Natural killer cell (primary cell): ENCODE measurements around the gene ZFAND3. TPM values are rescaled to one million over a fixed set of nuclear protein-coding genes. Genes with fewer than 3 reads are reported as not detected.
A peak's percentile ranks its signal among the peaks of the same experiment; 100 is the strongest.

Source experiments
- ATAC-seq, 3 donors: fragments of 150-1000 bp in 2 of 3; fragments of 200-7000 bp in 1 of 3; cut with Tn5 transposase; 1 replicate in 1 of 3; 2 replicates in 2 of 3; pipeline ENCODE4 v1.10.0; 2021; ENCODE audit warnings: mild to moderate bottlenecking in 2 of 3, moderate library complexity in 2 of 3
- DNase-seq, 2 donors: peaks; one replicate each; pipeline versions ENCODE4 v3.0.0 to v3.0.0-alpha.2; 2013 to 2021; ENCODE audit warnings: mixed read lengths in 1 of 2
- H3K27ac ChIP-seq: one replicate; pipeline ENCODE4 v1.5.1; 2013; ENCODE audit warnings: mild to moderate bottlenecking, low read length
- H3K27me3 ChIP-seq: one replicate; pipeline ENCODE4 v1.6.1; 2013; ENCODE audit warnings: low read length; ENCODE audit not compliant: control insufficient read depth, insufficient read depth
- H3K36me3 ChIP-seq: one replicate; pipeline ENCODE4 v1.6.1; 2013; ENCODE audit warnings: low read length; ENCODE audit not compliant: control insufficient read depth, insufficient read depth
- H3K4me1 ChIP-seq: one replicate; pipeline ENCODE4 v1.6.1; 2013; ENCODE audit warnings: low read length; ENCODE audit not compliant: control insufficient read depth, insufficient read depth
- H3K4me3 ChIP-seq: one replicate; pipeline ENCODE4 v1.5.1; 2013; ENCODE audit warnings: low read length
- H3K9me3 ChIP-seq: one replicate; pipeline ENCODE4 v1.6.1; 2013; ENCODE audit warnings: low read length; ENCODE audit not compliant: control insufficient read depth, insufficient read depth
- H3K27ac Mint-ChIP-seq, 2 donors: one replicate each; pipeline ENCODE4 v1.8.0; 2022; ENCODE audit warnings: mild to moderate bottlenecking in 2 of 2, mixed read lengths in 2 of 2, moderate library complexity in 1 of 2
- H3K27me3 Mint-ChIP-seq, 2 donors: one replicate each; pipeline ENCODE4 v1.8.0; 2022; ENCODE audit warnings: low read depth in 2 of 2, mixed read lengths in 2 of 2
- H3K36me3 Mint-ChIP-seq: one replicate; pipeline ENCODE4 v1.8.0; 2022; ENCODE audit warnings: mixed read lengths
- H3K4me1 Mint-ChIP-seq, 2 donors: one replicate each; pipeline ENCODE4 v1.8.0; 2022; ENCODE audit warnings: mixed read lengths in 2 of 2
- H3K4me3 Mint-ChIP-seq: one replicate; pipeline ENCODE4 v1.8.0; 2022; ENCODE audit warnings: mild to moderate bottlenecking, moderate library complexity, mixed read lengths
- H3K9me3 Mint-ChIP-seq, 2 donors: one replicate each; pipeline ENCODE4 v1.8.0; 2022; ENCODE audit warnings: mixed read lengths in 2 of 2
- CTCF ChIP-seq: fragments of 200-600 bp; IDR thresholded peaks from one replicate; pipeline ENCODE4 v1.8.0; 2022; ENCODE audit warnings: antibody characterized with exemption
- WGBS: methylation state at CpG from one replicate; pipeline ENCODE4 v1.1.7; 2013; ENCODE audit warnings: missing lambda C conversion rate; ENCODE audit not compliant: insufficient coverage; 5-methylcytosine and 5-hydroxymethylcytosine counted together
- intact Hi-C: fragments of 100-400 bp; cut with micrococcal nuclease; formaldehyde crosslinking; loops from one replicate; pipeline ENCODE4 v1.14.2; 2022
- total RNA-seq, 4 donors: library from RNA; stranded (reverse); fragments of 120-200 nt in 1 of 4; gene quantifications; one replicate each; pipeline versions ENCODE4 v1.2.3 to v1.2.4, GENCODE V29; 2013 to 2022

Gene ZFAND3
- total RNA-seq, 3 donors from 2014 or later (not counting 1 experiment from before 2014, with no cell fraction given) = 87.7 to 97.4 (median 90.1) TPM

- no peak for TF ChIP-seq CTCF
- Histone ChIP-seq H3K4me1 (no peaks in the 10 kb centered on the region), H3K27ac (no peak overlapping the region), H3K4me3 (no peak overlapping the region), H3K9me3 (no peaks in the 10 kb centered on the region), H3K36me3 (no peaks in the 10 kb centered on the region), H3K27me3 (no peaks in the 10 kb centered on the region)
- Mint-ChIP-seq H3K9me3 (no peaks in the 10 kb centered on the region), H3K4me1 (peaks cover 59 to 68% of the 10 kb centered on the region in 2 donors), H3K27me3 (no peaks in the 10 kb centered on the region), H3K4me3 (no peak overlapping the region), H3K27ac (peak overlapping the region in 1 of 2 donors; percentile 5), H3K36me3 (no peaks in the 10 kb centered on the region)
- DNase-seq = no peak
- ATAC-seq = peak; percentile 29 to 57 (median 53)
- WGBS = 54% methylated on average over 5 of the region's 9 CpGs
- intact Hi-C loops = no loop called here
Observed at GRCh38 chr6:37903351-37904340, 84.1 kb downstream of the ZFAND3 start.

- TF ChIP-seq CTCF = no peak
Observed at GRCh38 chr6:37904590-37904989, 85.1 kb downstream of the ZFAND3 start.

GRCh38 chr6:37906121-37906520, 86.6 kb downstream of the ZFAND3 start:
- TF ChIP-seq CTCF = no peak
- H3K9me3 Mint-ChIP-seq = no peaks in the 10 kb centered on the region
- no peak overlapping the region for H3K27ac ChIP-seq
- no peaks in the 10 kb centered on the region for H3K9me3 ChIP-seq
- H3K4me1 Mint-ChIP-seq = peaks cover 69 to 70% of the 10 kb centered on the region in 2 donors
- DNase-seq (no peak), ATAC-seq (no peak)
- peaks cover 6% of the 10 kb centered on the region for H3K4me1 ChIP-seq
- H3K27ac Mint-ChIP-seq = peak overlapping the region in 1 of 2 donors; percentile 24
- H3K36me3 Mint-ChIP-seq = no peaks in the 10 kb centered on the region
- intact Hi-C loops = no loop called here
- no peaks in the 10 kb centered on the region for H3K27me3 Mint-ChIP-seq
- no peak overlapping the region for H3K4me3 Mint-ChIP-seq
- no peaks in the 10 kb centered on the region for H3K36me3 ChIP-seq
- no peak overlapping the region for H3K4me3 ChIP-seq
- WGBS = 100% methylated on average over 2 of the region's 4 CpGs
- H3K27me3 ChIP-seq = no peaks in the 10 kb centered on the region

More at GRCh38 chr6:37904590-37904989, 85.1 kb downstream of the ZFAND3 start:
- no peaks in the 10 kb centered on the region for H3K9me3 ChIP-seq
- no peak overlapping the region for H3K4me3 Mint-ChIP-seq
- H3K27ac Mint-ChIP-seq = peak overlapping the region in 1 of 2 donors; percentile 5
- H3K36me3 Mint-ChIP-seq = no peaks in the 10 kb centered on the region
- no peaks in the 10 kb centered on the region for H3K27me3 Mint-ChIP-seq
- 93% methylated on average over 3 of the region's 3 CpGs for WGBS
- H3K27me3 ChIP-seq = no peaks in the 10 kb centered on the region
- intact Hi-C loops = no loop called here
- peaks cover 62 to 67% of the 10 kb centered on the region in 2 donors for H3K4me1 Mint-ChIP-seq
- no peaks in the 10 kb centered on the region for H3K36me3 ChIP-seq
- no peak overlapping the region for H3K27ac ChIP-seq
- peaks cover 3% of the 10 kb centered on the region for H3K4me1 ChIP-seq
- H3K9me3 Mint-ChIP-seq = no peaks in the 10 kb centered on the region
- DNase-seq = no peak
- no peak for ATAC-seq
- no peak overlapping the region for H3K4me3 ChIP-seq
